Epithelial cell of prostate (primary cell): Measurements from ENCODE around the gene IL22RA2.

Source experiments
- DNase-seq: peaks from one replicate; pipeline ENCODE4 v3.0.0-alpha.2; 2011; ENCODE audit warnings: low read depth, low spot score
- H3K27ac ChIP-seq: fragments of 450-650 bp; 2 replicates; pipeline ENCODE4 v1.5.1; 2017; ENCODE audit warnings: mild to moderate bottlenecking

The IL22RA2 gene

DNA sequence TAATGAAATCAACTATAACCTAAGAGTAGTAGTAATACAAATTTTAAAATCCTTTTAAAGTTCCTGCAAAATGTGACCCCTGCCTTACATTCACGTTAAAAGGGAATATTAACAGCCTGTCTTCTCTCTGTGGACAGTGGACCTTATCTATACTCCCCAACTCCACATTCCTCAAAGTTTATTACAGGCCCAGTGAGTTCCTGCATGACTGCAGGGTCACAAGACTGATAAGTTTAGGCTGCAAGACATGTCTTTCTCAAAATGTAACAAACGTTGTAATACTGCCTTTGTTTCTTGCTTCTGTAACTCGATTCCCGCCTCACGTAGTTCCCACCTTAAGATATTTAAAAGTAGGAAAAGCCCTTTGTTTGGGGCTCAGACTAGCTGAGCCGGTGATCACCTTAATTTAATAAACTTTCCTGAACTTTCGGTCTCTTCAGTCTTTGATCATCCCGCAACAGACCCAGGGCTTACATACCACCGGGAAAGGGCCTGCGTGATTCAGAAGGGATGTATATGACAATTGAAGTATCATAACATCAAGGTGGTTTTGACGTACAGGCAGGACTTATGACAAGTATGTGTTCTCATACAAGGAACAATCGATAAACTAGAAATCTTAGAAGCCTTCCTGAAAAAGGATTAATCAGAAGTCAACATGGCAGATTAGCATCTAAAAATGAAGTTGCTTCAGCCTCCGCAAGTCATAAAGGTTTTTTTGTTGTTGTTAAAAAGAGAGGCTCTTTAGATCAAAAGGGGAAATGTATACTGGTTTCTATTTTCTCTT is 3.0 kb downstream of the IL22RA2 start:
- H3K27ac ChIP-seq = no peak overlapping the region

DNA sequence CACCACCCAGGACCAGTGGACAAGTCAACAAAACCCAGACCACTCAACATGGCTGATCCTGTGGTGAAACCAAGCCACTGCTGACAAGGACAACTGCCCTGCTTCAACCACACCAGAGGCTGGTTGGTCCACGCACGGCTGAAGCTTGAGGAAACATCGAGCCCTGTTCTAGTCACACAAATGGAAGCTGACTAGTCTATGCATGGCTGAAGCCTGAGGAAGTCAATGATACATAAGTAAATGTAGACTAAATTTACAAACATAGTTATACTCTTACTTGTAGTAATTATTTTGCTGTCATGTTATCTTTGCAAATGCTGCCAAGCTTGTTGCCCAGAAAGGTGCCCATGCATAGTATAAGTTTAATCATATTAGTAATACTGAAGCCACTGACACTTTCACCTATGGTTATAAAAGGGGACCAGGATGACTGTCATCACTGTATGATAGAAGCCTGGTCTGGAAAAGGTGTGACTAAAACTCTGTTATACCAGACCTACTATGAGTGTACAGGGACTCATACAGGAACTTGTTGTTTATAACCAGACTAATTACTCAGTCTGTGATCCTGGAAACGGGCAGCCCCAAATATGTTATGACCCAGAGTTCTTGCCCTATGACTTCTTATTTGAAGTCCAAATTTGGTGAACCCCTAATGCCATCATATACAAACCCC is 5.6 kb downstream of the IL22RA2 start:
- DNase-seq = no peak
- no peak overlapping the region for H3K27ac ChIP-seq

More for the DNA sequence above, 3.0 kb downstream of the IL22RA2 start:
- no peak for DNase-seq

- H3K27ac ChIP-seq = no peak overlapping the region
- no peak for DNase-seq
Measured at GRCh38 chr6:137166247-137167098, 7.0 kb downstream of the IL22RA2 start.

GRCh38 chr6:137165375-137166246 is 7.8 kb downstream of the IL22RA2 start:
- no peak for DNase-seq
- H3K27ac ChIP-seq = no peak overlapping the region

- no peak overlapping the region for H3K27ac ChIP-seq
- no peak for DNase-seq
Measured at GRCh38 chr6:137163732-137164318, 9.6 kb downstream of the IL22RA2 start.

- H3K27ac ChIP-seq = no peak overlapping the region
- DNase-seq = no peak
Measured at GRCh38 chr6:137162692-137163306, 10.6 kb downstream of the IL22RA2 start.

GRCh38 chr6:137161949-137162348 is 11.5 kb downstream of the IL22RA2 start:
- H3K27ac ChIP-seq = no peak overlapping the region
- DNase-seq = no peak

DNA sequence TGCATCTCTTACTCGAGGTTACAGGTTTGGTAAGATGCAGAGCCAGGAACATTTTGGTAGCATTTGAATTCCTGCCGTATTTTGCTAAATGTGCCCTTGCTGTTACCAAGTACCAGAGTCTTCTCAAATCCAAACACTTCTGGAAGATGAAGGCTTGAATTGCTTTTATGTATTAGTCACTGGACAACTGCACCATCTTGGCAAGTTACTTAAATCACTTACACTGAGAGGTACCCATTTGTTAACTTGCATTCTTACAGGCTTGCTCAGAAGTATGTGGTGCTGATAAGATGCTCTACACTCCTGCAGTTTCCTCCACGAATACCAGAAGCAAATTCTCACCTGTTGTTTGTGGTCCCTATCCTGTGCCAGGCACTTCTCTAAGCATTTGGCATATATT is 12.7 kb downstream of the IL22RA2 start:
- peak; percentile 24 for DNase-seq
- H3K27ac ChIP-seq = no peak overlapping the region

GRCh38 chr6:137159912-137160311 is 13.5 kb downstream of the IL22RA2 start:
- no peak for DNase-seq
- H3K27ac ChIP-seq = no peak overlapping the region

GRCh38 chr6:137157601-137158000 is 15.8 kb downstream of the IL22RA2 start:
- no peak overlapping the region for H3K27ac ChIP-seq
- DNase-seq = peak; percentile 48

- peak overlapping the region; percentile 63 for H3K27ac ChIP-seq
- no peak for DNase-seq
Measured at GRCh38 chr6:137156650-137157049, 16.8 kb downstream of the IL22RA2 start.

DNA sequence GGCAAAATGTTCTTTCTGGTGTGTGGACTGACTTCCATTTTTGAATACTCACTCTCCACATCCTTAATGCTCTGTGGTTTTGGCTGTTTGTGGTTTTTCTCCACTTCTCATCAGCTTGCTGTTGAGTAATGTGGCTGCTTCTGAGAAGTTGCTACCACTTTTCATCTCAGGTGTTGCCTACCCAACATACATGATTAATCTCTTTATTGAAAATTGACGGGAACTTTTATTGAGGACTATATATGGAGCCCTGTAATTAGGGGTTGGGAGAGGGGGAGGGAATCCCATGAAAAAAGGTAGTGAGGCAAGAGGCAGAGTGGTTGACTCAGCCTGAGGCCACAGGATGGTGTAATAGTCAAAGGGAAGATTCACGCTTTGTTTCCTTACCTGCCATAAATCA is 17.6 kb downstream of the IL22RA2 start:
- DNase-seq = peak; percentile 72
- peak overlapping the region; percentile 63 for H3K27ac ChIP-seq

GRCh38 chr6:137150072-137150471 is 23.4 kb downstream of the IL22RA2 start:
- no peak overlapping the region for H3K27ac ChIP-seq
- DNase-seq = no peak

DNA sequence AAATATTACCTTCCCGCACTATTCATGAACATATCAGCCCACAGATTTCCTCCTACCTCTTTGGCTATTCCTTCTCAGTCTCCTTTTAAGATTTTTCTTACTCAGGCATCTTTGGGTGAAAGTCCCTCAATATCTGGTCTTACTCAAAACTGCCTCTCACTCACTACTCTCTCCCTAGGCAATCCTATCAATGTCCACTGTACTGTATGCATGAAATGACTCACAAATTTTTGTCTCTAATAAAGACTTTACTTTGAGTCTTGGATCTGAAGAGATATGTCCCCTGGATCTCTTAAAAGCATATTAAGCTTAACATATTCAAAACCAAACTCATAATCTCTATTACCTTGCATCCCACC is 24.4 kb downstream of the IL22RA2 start:
- H3K27ac ChIP-seq = peak overlapping the region; percentile 51
- no peak for DNase-seq

GRCh38 chr6:137148306-137149034 is 25.0 kb downstream of the IL22RA2 start:
- DNase-seq = no peak
- peak overlapping the region; percentile 51 for H3K27ac ChIP-seq

DNA sequence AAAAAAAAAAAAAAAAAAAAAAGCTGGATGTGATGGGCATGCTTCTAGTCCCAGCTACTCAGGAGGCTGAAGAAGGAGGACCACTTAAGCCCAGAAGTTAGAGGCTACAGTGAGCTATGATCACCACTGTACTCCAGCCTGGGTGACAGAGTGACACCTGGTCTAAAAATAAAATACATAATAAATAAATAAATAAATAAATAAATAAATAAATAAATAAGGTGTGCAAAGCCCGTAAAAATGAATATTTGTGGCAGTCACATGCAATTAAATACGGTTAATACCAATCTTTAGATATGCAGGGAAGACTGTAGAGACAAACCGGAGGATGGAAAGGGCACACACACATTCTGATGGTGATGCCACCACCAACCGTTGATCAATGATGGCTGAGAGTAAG is 26.2 kb downstream of the IL22RA2 start:
- H3K27ac ChIP-seq = no peak overlapping the region
- DNase-seq = no peak

DNA sequence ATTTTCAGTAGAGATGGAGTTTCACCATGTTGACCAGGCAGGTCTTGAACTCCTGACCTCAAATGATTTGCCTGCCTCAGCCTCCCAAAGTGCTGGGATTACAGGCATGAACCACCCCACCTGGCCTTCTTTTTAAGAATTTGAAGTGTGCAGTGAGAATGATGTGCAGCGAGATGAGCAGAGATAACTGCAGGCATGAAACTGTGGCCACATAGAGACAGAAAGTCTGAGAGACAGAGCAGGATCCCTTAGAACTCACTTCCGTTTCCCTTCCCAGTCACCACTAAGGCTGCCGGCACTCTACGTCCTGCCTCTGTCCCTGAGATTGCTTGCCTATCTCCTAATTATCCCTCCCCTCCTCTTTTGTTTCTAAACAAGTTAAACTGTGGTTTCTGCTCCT is 27.2 kb downstream of the IL22RA2 start:
- no peak overlapping the region for H3K27ac ChIP-seq
- no peak for DNase-seq

GRCh38 chr6:137145421-137145820 is 28.0 kb downstream of the IL22RA2 start:
- DNase-seq = no peak
- H3K27ac ChIP-seq = no peak overlapping the region

GRCh38 chr6:137136065-137136464 is 37.4 kb downstream of the IL22RA2 start:
- no peak for DNase-seq
- no peak overlapping the region for H3K27ac ChIP-seq
